Measurements from ENCODE around the gene LIPI. TPM values are rescaled to one million over a fixed set of nuclear protein-coding genes. Genes with fewer than 3 reads are reported as not detected.
"Not testable (repeated sequence)": the region's sequence is repeated elsewhere in the genome, so short reads cannot be mapped to it uniquely, and the experiment has no call there.

LIPI gene
- total RNA-seq, 1 donor from 2014 or later, result not detected

GRCh38 chr21:14071902-14072734 is 138.6 kb downstream of the LIPI start:
- no peak for TF ChIP-seq CTCF (IDR thresholded peaks at IDR 0.05; ENCODE audit: insufficient read depth, low read length, poor library complexity, severe bottlenecking)
- H3K36me3 ChIP-seq (ENCODE audit: control insufficient read depth, insufficient read depth, low read length), result no peaks in the 10 kb centered on the region

GRCh38 chr21:14070968-14071367 is 139.8 kb downstream of the LIPI start:
- no peak for DNase-seq (ENCODE audit: low read depth)
- Histone ChIP-seq H3K27me3 (ENCODE audit: control insufficient read depth, insufficient read depth, low read length) (no peaks in the 10 kb centered on the region), H3K36me3 (ENCODE audit: control insufficient read depth, insufficient read depth, low read length) (no peaks in the 10 kb centered on the region), H3K4me3 (ENCODE audit: low read depth, low read length) (no peak overlapping the region)
- no peak for TF ChIP-seq CTCF (IDR thresholded peaks at IDR 0.05; ENCODE audit: insufficient read depth, low read length, poor library complexity, severe bottlenecking)

More at GRCh38 chr21:14071902-14072734, 138.6 kb downstream of the LIPI start:
- Histone ChIP-seq H3K27me3 (ENCODE audit: control insufficient read depth, insufficient read depth, low read length) (no peaks in the 10 kb centered on the region), H3K4me3 (ENCODE audit: low read depth, low read length) (no peak overlapping the region)
- no peak for DNase-seq (ENCODE audit: low read depth)

- no peak for DNase-seq (ENCODE audit: low read depth)
- Histone ChIP-seq H3K4me3 (ENCODE audit: low read depth, low read length) (no peak overlapping the region), H3K27me3 (ENCODE audit: control insufficient read depth, insufficient read depth, low read length) (no peaks in the 10 kb centered on the region), H3K36me3 (ENCODE audit: control insufficient read depth, insufficient read depth, low read length) (no peaks in the 10 kb centered on the region)
- TF ChIP-seq CTCF (IDR thresholded peaks at IDR 0.05; ENCODE audit: insufficient read depth, low read length, poor library complexity, severe bottlenecking), result no peak
These were observed 140.5 kb downstream of the LIPI start for GRCh38 chr21:14070049-14070893.

GRCh38 chr21:14064296-14064645 is 146.5 kb downstream of the LIPI start:
- DNase-seq (ENCODE audit: low read depth), result no peak
- no peak overlapping the region for H3K4me3 ChIP-seq (ENCODE audit: low read depth, low read length)
- no peak for TF ChIP-seq CTCF (IDR thresholded peaks at IDR 0.05; ENCODE audit: insufficient read depth, low read length, poor library complexity, severe bottlenecking)
- no peaks in the 10 kb centered on the region for H3K27me3 ChIP-seq (ENCODE audit: control insufficient read depth, insufficient read depth, low read length)
- no peaks in the 10 kb centered on the region for H3K36me3 ChIP-seq (ENCODE audit: control insufficient read depth, insufficient read depth, low read length)

GRCh38 chr21:14063620-14064295 is 147.0 kb downstream of the LIPI start:
- not testable (repeated sequence) for H3K27me3 ChIP-seq (ENCODE audit: control insufficient read depth, insufficient read depth, low read length); DNase-seq (ENCODE audit: low read depth); H3K4me3 ChIP-seq (ENCODE audit: low read depth, low read length); H3K36me3 ChIP-seq (ENCODE audit: control insufficient read depth, insufficient read depth, low read length)

- H3K27me3 ChIP-seq (ENCODE audit: control insufficient read depth, insufficient read depth, low read length); H3K36me3 ChIP-seq (ENCODE audit: control insufficient read depth, insufficient read depth, low read length); DNase-seq (ENCODE audit: low read depth); H3K4me3 ChIP-seq (ENCODE audit: low read depth, low read length): not testable (repeated sequence)
These were observed 148.1 kb downstream of the LIPI start for GRCh38 chr21:14062684-14063083.

GRCh38 chr21:14061820-14062219 is 148.9 kb downstream of the LIPI start:
- not testable (repeated sequence) for H3K4me3 ChIP-seq (ENCODE audit: low read depth, low read length); DNase-seq (ENCODE audit: low read depth); H3K27me3 ChIP-seq (ENCODE audit: control insufficient read depth, insufficient read depth, low read length); H3K36me3 ChIP-seq (ENCODE audit: control insufficient read depth, insufficient read depth, low read length)

- not testable (repeated sequence) for H3K36me3 ChIP-seq (ENCODE audit: control insufficient read depth, insufficient read depth, low read length); DNase-seq (ENCODE audit: low read depth); H3K27me3 ChIP-seq (ENCODE audit: control insufficient read depth, insufficient read depth, low read length); H3K4me3 ChIP-seq (ENCODE audit: low read depth, low read length)
These were observed 151.6 kb downstream of the LIPI start for GRCh38 chr21:14058995-14059627.

Measured in kidney epithelial cell (primary cell).